GM13977 (cell line): ENCODE data around the gene ARHGDIB.

Experiments used
- DNase-seq: peaks from one replicate; pipeline ENCODE4 v3.0.0; 2012; ENCODE audit warnings: low spot score
- in situ Hi-C: fragments of 300-500 bp; cut with MboI; formaldehyde crosslinking; loops from one replicate; pipeline ENCODE4 v1.12.0; 2022; ENCODE audit warnings: low sequenced_read_pairs, low pct_unique_long_range_greater_than_20kb, mixed read lengths, inconsistent platforms; ENCODE audit not compliant: unreplicated experiment
- TF ChIP-seq, protein P1 (sequence below): IDR thresholded peaks from 2 replicates; pipeline ENCODE4 v1.5.1; 2012; ENCODE audit warnings: mild to moderate bottlenecking, control low read depth; ENCODE audit not compliant: insufficient read depth; ENCODE audit errors: extremely low read depth, missing control alignments

The ARHGDIB gene

DNA sequence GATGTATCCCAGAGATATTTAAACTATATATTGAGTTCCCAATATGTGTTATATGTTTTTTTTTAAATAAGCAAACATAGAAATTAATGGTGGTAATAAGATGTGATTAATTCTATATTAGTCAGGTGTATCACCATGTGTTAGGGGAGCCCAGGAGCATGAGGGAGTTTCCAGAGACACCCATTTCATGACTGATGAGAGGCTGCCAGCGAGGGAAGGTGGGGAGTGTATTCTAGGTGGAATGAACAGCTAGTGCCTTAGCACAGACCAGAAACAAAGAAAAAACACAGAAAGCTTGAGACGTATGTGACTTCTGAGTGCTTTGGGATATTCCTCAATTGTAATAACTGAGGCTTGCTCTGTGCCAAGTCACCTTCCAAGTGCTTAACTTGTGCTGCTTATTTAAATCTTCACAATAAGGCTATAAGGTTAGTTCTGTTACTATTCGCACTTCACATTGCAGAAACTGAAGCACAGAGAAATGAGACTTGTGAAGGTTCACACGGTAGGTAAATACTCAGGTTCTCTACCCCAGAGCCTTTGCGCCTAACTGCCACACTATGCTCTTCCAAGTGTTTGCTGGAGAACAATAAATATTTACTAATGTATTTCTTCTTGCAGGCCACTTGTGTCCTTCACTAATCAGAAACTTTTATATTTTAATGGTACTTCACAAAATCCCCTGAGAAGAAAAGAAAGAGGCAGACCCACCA is 57.9 kb downstream of the ARHGDIB start:
- in situ Hi-C loops, result no loop called here
- TF ChIP-seq, protein P1, sequence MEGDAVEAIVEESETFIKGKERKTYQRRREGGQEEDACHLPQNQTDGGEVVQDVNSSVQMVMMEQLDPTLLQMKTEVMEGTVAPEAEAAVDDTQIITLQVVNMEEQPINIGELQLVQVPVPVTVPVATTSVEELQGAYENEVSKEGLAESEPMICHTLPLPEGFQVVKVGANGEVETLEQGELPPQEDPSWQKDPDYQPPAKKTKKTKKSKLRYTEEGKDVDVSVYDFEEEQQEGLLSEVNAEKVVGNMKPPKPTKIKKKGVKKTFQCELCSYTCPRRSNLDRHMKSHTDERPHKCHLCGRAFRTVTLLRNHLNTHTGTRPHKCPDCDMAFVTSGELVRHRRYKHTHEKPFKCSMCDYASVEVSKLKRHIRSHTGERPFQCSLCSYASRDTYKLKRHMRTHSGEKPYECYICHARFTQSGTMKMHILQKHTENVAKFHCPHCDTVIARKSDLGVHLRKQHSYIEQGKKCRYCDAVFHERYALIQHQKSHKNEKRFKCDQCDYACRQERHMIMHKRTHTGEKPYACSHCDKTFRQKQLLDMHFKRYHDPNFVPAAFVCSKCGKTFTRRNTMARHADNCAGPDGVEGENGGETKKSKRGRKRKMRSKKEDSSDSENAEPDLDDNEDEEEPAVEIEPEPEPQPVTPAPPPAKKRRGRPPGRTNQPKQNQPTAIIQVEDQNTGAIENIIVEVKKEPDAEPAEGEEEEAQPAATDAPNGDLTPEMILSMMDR, result no peak
- DNase-seq, result no peak

GRCh38 chr12:14902465-14902864 is 58.9 kb downstream of the ARHGDIB start:
- TF ChIP-seq, protein P1, result no peak
- in situ Hi-C loops, result no loop called here
- no peak for DNase-seq

- no peak for DNase-seq
- in situ Hi-C loops, result no loop called here
- TF ChIP-seq, protein P1, result no peak
Measured at GRCh38 chr12:14901228-14901562, 60.2 kb downstream of the ARHGDIB start.

DNA sequence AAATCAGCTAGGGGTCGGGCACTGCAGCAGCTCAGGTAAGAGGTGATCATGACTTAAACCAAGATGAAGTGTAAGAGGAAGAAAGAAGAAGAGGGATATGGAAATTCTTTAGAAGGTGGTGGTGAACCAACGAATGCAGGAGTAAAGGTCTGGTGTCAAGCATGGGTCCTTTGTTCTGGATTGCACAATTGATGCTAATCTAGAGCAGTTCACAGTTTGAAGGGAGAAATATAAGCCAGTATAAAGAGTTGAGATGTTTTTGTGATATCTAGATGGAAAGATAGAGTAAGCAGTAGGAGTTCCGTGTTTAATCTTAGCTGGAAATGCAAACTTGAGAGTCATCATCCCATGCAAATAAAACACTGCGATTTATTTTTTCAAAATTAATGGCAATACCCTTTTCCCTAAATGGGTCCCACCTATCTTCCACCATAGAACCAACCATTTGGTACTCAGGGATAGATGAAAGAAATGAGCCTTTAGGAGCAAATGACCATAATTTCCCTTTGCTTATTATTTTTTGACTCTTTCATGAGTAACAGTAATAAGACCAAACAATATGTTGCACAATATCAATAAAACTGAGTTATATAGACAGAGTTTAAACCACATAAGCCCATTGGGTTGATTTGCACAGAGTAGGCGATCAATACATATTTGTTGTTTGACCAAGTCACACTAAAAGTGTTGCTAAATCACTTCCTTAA is 60.7 kb downstream of the ARHGDIB start:
- in situ Hi-C loops, result no loop called here
- TF ChIP-seq, protein P1, result no peak
- no peak for DNase-seq

GRCh38 chr12:14896521-14897169 is 64.8 kb downstream of the ARHGDIB start:
- TF ChIP-seq, protein P1, result no peak
- in situ Hi-C loops, result no loop called here
- no peak for DNase-seq

DNA sequence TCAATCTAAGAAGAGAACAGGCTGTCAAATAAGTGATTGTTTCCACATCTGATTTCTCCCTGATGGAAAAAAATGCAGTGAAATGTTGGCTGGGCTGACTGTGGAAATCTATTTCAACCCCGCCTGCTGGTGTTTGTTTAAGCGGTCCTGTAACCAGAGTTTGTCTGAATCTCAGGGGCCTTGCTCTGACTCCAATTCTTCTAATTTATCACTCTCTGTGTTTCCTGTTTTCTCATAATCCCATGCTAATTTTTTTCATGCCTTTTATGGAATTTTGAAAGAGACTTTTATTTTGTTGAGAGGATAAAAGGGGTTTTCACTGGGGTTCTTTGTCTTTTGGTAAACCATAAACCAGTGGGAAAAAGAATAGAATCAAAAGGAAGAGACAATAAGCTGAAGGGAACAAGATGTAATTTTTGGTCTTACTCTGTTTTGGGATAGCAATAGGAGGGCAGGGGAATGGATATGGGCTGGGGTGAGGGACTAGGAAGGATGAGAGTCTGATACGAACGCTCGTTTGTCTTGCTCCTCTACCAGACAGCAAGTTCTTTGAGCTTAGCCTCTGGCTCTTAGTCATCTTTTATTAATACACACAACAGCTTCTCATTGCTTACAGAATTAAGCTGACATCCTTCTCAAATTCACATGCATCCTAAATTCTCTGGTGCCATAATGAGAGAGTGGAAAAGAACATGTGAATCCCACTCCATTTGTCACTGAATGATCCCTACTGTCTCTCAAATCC is 67.7 kb downstream of the ARHGDIB start:
- TF ChIP-seq, protein P1, result no peak
- in situ Hi-C loops, result no loop called here
- no peak for DNase-seq
